Right atrium auricular region (tissue), 2 donors: Measurements from ENCODE around the gene LCE1A. TPM values are rescaled to one million over a fixed set of nuclear protein-coding genes. Genes with fewer than 3 reads are reported as not detected.

Experiments used
- DNase-seq: peaks from one replicate; pipeline ENCODE4 v3.0.0-alpha.2; 2019; ENCODE audit warnings: low spot score
- H3K27ac ChIP-seq, 2 donors: fragments of 200-600 bp; sonication (generic); 1 replicate in 1 of 2; 2 replicates in 1 of 2; pipeline ENCODE4 v1.5.1; 2016 to 2019
- H3K27me3 ChIP-seq, 2 donors: fragments of 200-600 bp; sonication (generic); one replicate each; pipeline versions ENCODE4 v1.5.1 to v1.6.0; 2017 to 2019
- H3K36me3 ChIP-seq: fragments of 200-600 bp; sonication (generic); one replicate; pipeline ENCODE4 v1.5.1; 2016
- H3K4me1 ChIP-seq, 2 donors: fragments of 200-600 bp; sonication (generic); one replicate each; pipeline versions ENCODE4 v1.5.1 to v1.6.0; 2017 to 2019
- H3K4me3 ChIP-seq, 2 donors: fragments of 200-600 bp; sonication (generic); 1 replicate in 1 of 2; 2 replicates in 1 of 2; pipeline ENCODE4 v1.5.1; 2017 to 2019; ENCODE audit warnings: mild to moderate bottlenecking in 1 of 2, moderate library complexity in 1 of 2
- H3K9me3 ChIP-seq, 2 donors: fragments of 200-600 bp; sonication (generic); one replicate each; pipeline ENCODE4 v1.5.1; 2019
- total RNA-seq, 2 donors: library from RNA; depleted of rRNA; stranded (reverse); fragments of >200 nt; gene quantifications; one replicate each; pipeline ENCODE4 v1.1.0, GENCODE V29; 2016
- TF ChIP-seq, protein P1 (sequence below), 2 donors: fragments of 200-600 bp; sonication (generic); IDR thresholded peaks; one replicate each; pipeline ENCODE4 v1.5.1; 2019; ENCODE audit warnings: antibody characterized with exemption in 2 of 2

LCE1A gene, protein sequence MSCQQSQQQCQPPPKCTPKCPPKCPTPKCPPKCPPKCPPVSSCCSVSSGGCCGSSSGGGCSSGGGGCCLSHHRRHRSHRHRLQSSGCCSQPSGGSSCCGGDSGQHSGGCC
- total RNA-seq: not detected

DNA sequence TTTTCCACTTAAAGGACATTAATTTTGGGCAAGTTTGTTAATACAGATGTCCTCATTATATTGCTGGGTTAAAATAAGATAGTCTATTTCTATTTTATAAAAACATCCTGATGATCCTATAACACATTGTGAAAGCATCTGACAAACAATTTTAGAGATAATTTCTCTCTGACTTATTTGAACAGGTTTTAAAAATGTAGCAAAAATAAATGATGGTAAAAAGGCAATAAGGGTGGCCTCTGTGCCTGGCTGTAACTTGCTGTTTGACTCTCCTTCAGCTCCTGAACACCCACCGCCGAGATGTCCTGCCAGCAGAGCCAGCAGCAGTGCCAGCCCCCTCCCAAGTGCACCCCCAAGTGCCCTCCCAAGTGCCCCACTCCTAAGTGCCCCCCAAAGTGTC is at the start of gene LCE1A:
LCE1A (plus strand) TSS at position 301 of the 400 bp plus-strand sequence; CDS start at position 301, 0 bp downstream.
- DNase-seq: no peak
- Histone ChIP-seq H3K9me3 (no peaks in the 10 kb centered on the region), H3K27me3 (no peaks in the 10 kb centered on the region), H3K4me3 (no peak within 1 kb of the TSS), H3K4me1 (no peaks in the 10 kb centered on the region), H3K27ac (no peak within 1 kb of the TSS), H3K36me3 (no peaks in the 10 kb centered on the region)
- TF ChIP-seq, protein P1, sequence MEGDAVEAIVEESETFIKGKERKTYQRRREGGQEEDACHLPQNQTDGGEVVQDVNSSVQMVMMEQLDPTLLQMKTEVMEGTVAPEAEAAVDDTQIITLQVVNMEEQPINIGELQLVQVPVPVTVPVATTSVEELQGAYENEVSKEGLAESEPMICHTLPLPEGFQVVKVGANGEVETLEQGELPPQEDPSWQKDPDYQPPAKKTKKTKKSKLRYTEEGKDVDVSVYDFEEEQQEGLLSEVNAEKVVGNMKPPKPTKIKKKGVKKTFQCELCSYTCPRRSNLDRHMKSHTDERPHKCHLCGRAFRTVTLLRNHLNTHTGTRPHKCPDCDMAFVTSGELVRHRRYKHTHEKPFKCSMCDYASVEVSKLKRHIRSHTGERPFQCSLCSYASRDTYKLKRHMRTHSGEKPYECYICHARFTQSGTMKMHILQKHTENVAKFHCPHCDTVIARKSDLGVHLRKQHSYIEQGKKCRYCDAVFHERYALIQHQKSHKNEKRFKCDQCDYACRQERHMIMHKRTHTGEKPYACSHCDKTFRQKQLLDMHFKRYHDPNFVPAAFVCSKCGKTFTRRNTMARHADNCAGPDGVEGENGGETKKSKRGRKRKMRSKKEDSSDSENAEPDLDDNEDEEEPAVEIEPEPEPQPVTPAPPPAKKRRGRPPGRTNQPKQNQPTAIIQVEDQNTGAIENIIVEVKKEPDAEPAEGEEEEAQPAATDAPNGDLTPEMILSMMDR (IDR thresholded peaks at IDR 0.05): no peak

DNA sequence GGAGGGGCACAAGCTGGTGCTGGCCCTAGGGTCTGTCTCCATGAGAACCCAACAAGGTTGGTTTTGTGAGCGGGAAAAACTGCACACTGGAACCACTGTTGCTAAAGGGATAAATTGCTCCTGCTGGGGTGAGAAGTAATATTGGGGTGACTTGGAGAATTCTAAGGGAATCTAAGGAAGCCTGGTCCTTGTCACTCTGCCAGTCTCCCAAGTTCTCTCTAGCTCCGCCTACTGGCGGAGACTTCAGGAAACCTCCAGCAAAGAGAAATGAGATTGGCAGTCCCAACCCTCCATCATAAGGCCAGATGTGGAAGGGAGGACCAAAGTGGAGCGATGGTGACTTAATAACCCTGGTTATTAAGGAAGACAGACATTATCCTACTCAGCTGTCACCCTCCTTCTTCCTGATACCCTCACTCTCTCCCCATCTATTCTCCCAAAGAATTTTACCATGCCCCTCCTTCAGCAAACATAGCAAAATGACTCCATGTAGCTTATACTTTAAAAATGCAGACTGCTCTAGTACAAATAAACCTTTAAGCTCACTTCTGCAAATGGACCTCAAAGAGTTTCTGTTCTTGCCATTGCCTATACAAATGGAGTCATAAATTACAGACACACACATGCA is 49.6 kb upstream of the LCE1A start:
- no peak for DNase-seq
- H3K36me3 ChIP-seq: no peaks in the 10 kb centered on the region
- TF ChIP-seq, protein P1 (IDR thresholded peaks at IDR 0.05): no peak
- no peak overlapping the region for H3K27ac ChIP-seq
- H3K27me3 ChIP-seq: no peaks in the 10 kb centered on the region
- no peak overlapping the region for H3K4me3 ChIP-seq
- no peaks in the 10 kb centered on the region for H3K9me3 ChIP-seq
- no peaks in the 10 kb centered on the region for H3K4me1 ChIP-seq

DNA sequence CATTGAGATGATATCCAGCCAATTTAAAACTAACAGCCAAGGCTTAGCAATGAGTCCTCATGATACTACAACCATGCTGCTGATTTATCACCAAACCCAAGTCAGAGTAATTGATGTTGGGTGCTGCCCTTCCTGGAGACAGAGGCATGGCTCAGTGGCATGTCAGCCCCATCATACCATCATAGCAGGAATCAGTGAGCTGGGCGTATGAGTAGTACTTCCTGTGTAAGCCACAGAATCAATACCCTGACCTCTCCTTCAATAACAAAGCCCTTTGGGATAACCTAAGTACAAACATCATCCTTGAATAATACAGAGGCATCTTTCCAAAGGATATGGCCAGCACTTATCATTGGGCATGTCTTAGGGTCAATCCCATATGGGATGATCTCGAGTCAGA is 44.2 kb upstream of the LCE1A start:
- no peak overlapping the region for H3K4me3 ChIP-seq
- no peaks in the 10 kb centered on the region for H3K27me3 ChIP-seq
- H3K27ac ChIP-seq: no peak overlapping the region
- H3K4me1 ChIP-seq: no peaks in the 10 kb centered on the region
- no peaks in the 10 kb centered on the region for H3K9me3 ChIP-seq
- TF ChIP-seq, protein P1 (IDR thresholded peaks at IDR 0.05): no peak
- H3K36me3 ChIP-seq: no peaks in the 10 kb centered on the region
- DNase-seq: no peak

DNA sequence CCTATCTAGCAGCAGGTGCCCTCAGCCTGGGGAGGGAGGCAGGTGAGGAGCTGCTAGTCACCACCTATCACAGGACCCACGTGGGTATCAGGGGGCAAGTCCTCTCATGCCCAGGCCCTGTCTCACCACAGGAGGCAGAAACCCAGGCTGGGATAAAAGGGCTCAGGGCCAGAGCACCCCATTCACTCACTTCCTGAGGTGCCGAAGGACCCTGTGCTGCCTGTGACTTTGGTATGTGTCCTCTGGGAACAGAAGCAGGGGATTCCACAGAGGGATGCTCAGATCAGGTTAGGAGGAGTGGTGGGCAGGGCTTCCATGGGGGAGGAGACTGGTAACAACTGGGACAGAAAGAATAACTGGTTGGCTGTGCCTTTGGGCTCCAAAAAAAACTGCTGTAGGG is 41.2 kb upstream of the LCE1A start, which contains the start of gene LCE1E:
LCE1E (plus strand) TSS at position 181 of the 400 bp plus-strand sequence. CDS start 1,043 bp downstream, outside the sequence.
- Histone ChIP-seq H3K27ac (no peak within 1 kb of the TSS), H3K36me3 (no peaks in the 10 kb centered on the region), H3K4me1 (no peaks in the 10 kb centered on the region), H3K27me3 (no peaks in the 10 kb centered on the region), H3K9me3 (no peaks in the 10 kb centered on the region), H3K4me3 (no peak within 1 kb of the TSS)
- DNase-seq: no peak
- TF ChIP-seq, protein P1 (IDR thresholded peaks at IDR 0.05): no peak

DNA sequence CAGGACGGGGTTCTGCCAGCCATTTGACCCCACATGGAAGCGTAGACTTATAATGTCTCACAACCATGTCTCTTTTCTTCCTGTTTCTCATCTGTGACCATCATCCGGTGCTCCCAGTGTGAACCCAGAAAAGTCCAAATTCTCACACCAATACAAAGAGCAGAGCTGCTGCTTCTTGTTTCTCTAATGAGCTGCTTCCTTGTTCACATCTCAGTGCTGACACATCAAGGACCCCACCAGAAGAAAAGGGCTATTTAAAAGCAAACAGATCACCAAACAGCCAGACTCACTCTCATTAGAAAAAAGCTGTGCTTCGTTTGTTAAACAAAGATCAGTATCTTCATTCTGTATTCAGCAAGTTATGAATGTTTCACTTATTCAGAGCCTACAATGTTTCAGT is 31.6 kb upstream of the LCE1A start:
- H3K36me3 ChIP-seq: no peaks in the 10 kb centered on the region
- DNase-seq: no peak
- no peak overlapping the region for H3K4me3 ChIP-seq

More for the DNA sequence above, 31.6 kb upstream of the LCE1A start:
- TF ChIP-seq, protein P1 (IDR thresholded peaks at IDR 0.05): no peak
- H3K27me3 ChIP-seq: no peaks in the 10 kb centered on the region
- H3K4me1 ChIP-seq: no peaks in the 10 kb centered on the region
- H3K27ac ChIP-seq: no peak overlapping the region
- no peaks in the 10 kb centered on the region for H3K9me3 ChIP-seq
